GM12864 (cell line): ENCODE data around the gene MBTPS1.

ENCODE experiments used
- DNase-seq: peaks from one replicate; pipeline ENCODE4 v3.0.0-alpha.2; 2011; ENCODE audit warnings: low read depth
- H3K4me3 ChIP-seq: 2 replicates; pipeline ENCODE4 v1.5.1; 2011; ENCODE audit warnings: mild to moderate bottlenecking, low read depth, low read length, control low read depth
- TF ChIP-seq, protein P1 (sequence below): IDR thresholded peaks from 2 replicates; pipeline ENCODE4 v1.5.1; 2011; ENCODE audit warnings: low read depth, mild to moderate bottlenecking, moderate library complexity, low read length, control low read depth, inconsistent platforms; ENCODE audit errors: missing control alignments

Gene MBTPS1

GRCh38 chr16:84048871-84049270 lies 67.9 kb downstream of the MBTPS1 start:
- TF ChIP-seq, protein P1, sequence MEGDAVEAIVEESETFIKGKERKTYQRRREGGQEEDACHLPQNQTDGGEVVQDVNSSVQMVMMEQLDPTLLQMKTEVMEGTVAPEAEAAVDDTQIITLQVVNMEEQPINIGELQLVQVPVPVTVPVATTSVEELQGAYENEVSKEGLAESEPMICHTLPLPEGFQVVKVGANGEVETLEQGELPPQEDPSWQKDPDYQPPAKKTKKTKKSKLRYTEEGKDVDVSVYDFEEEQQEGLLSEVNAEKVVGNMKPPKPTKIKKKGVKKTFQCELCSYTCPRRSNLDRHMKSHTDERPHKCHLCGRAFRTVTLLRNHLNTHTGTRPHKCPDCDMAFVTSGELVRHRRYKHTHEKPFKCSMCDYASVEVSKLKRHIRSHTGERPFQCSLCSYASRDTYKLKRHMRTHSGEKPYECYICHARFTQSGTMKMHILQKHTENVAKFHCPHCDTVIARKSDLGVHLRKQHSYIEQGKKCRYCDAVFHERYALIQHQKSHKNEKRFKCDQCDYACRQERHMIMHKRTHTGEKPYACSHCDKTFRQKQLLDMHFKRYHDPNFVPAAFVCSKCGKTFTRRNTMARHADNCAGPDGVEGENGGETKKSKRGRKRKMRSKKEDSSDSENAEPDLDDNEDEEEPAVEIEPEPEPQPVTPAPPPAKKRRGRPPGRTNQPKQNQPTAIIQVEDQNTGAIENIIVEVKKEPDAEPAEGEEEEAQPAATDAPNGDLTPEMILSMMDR: no peak
- no peak overlapping the region for H3K4me3 ChIP-seq
- no peak for DNase-seq

DNA sequence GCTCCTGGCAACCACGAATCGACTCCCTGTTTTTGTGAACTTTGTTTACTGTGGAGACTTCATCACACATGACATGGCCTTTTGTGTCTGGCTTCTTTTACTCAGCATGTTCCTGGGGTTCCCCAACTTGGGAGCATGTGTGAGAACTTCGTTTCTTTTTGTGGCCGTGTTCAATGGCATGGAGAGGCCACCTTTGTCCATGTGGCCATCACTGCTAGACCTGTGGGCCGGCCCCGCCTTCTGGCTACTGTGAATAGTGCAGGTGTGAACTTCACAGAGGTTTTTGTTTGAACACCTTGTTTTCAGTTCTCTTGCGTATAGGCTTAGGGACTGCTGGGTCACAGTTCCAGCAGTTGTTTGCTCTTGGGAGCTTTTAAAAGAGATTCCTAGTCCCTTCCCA lies 68.5 kb downstream of the MBTPS1 start:
- TF ChIP-seq, protein P1: no peak
- H3K4me3 ChIP-seq: no peak overlapping the region
- DNase-seq: no peak

GRCh38 chr16:84047626-84048025 lies 69.1 kb downstream of the MBTPS1 start:
- no peak overlapping the region for H3K4me3 ChIP-seq
- no peak for DNase-seq
- TF ChIP-seq, protein P1: no peak

GRCh38 chr16:84047206-84047605 lies 69.5 kb downstream of the MBTPS1 start:
- TF ChIP-seq, protein P1: no peak
- no peak overlapping the region for H3K4me3 ChIP-seq
- no peak for DNase-seq

DNA sequence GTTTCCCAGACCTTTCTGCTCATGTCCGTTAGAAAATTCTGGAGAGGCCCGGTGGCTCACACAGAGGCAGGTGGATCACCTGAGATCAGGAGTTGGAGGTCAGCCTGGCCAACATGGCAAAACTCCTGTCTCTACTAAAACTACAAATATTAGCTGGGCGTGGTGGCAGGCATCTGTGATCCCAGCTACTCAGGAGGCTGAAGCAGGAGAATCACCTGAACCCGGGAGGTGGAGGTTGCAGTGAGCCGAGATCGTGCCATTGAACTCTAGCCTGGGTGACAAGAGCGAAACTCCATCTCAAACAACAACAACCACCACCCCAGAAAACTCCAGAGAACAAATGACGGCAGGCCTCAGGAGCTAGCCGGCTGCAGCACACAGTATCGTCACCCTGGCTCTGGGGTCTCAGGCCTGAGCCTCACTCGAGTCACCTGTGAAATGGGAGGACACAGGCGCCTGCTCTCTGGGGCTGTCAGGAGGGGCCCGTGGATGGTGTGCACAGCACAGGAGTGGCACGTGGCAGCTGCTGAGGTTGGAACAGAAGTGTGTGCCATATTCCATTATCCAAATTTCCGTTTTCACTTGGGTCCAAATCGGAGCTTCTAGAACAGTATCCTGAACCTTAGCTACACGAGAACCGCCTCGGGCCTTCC lies 70.8 kb downstream of the MBTPS1 start:
- H3K4me3 ChIP-seq: no peak overlapping the region
- DNase-seq: no peak
- TF ChIP-seq, protein P1: no peak

DNA sequence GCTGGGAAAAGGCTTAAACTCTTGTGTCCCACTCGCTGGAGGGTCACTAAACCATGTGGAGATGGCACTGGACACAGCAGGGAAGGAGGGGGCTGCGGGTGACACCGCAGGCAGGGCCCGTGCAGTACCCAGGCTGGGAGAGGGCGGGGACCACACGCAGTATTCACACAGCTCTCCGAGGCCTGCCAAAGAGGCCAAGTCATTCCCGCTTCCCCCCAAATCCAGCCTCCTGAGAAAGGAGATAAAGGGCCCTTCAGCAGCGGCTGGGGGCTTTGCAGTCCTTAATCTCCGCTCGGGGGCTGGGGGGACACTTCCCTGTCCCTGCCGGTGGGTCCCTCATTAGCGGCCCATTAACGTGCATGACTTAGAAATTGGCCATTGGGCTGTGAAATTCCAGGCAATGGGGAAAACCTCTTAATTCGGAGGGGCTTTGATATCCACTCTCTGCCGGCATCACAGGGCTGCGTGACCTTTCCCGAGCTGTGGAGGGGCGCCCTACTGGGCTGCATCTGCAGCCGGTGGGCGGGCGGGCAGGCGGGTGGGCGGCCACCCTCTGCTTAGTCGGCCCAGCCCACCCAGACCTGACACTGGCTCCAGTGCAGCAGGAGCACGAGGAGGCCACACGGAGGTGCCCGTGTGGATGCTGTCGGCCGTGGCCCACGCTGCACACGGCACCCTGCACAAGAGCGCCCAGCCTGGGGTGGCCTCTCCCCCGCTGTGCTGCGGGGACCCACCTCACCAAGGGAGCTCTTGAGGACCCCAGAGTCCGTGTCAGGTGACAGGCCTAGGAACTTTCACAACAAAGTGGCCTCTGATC lies 71.5 kb downstream of the MBTPS1 start:
- TF ChIP-seq, protein P1: no peak
- DNase-seq: no peak
- no peak overlapping the region for H3K4me3 ChIP-seq
